Testis (tissue), 3 donors: ENCODE measurements around the gene DHRS2. TPM values are rescaled to one million over a fixed set of nuclear protein-coding genes. Genes with fewer than 3 reads are reported as not detected.

Experiments
- DNase-seq: peaks from one replicate; pipeline ENCODE4 v3.0.0-alpha.2; 2019
- H3K27ac ChIP-seq, 2 donors: fragments of 200-600 bp; sonication (generic); one replicate each; pipeline ENCODE4 v1.5.1; 2019
- H3K27me3 ChIP-seq: fragments of 200-600 bp; sonication (generic); one replicate; pipeline ENCODE4 v1.5.1; 2019
- H3K36me3 ChIP-seq: fragments of 200-600 bp; sonication (generic); one replicate; pipeline ENCODE4 v1.5.1; 2017; ENCODE audit warnings: low read depth; ENCODE audit errors: missing control alignments
- H3K4me1 ChIP-seq: fragments of 200-600 bp; sonication (generic); one replicate; pipeline ENCODE4 v1.5.1; 2019
- H3K4me3 ChIP-seq, 2 donors: fragments of 200-600 bp; sonication (generic); one replicate each; pipeline ENCODE4 v1.5.1; 2017 to 2019
- H3K9me3 ChIP-seq: fragments of 200-600 bp; sonication (generic); one replicate; pipeline ENCODE4 v1.5.1; 2017
- POLR2A ChIP-seq: fragments of 450-650 bp; IDR thresholded peaks from one replicate; pipeline ENCODE4 v1.6.1; 2017; ENCODE audit warnings: antibody characterized with exemption, mild to moderate bottlenecking, moderate library complexity
- WGBS, 2 donors: methylation state at CpG; one replicate each; pipeline ENCODE4 v1.1.5; 2018; 5-methylcytosine and 5-hydroxymethylcytosine counted together
- intact Hi-C: fragments of 100-400 bp; cut with DNase I; formaldehyde crosslinking; loops from one replicate; pipeline ENCODE4 v1.15.1; 2023; ENCODE audit warnings: low total_unique reads
- polyA plus RNA-seq: library from polyadenylated mRNA; stranded (reverse); fragments of 350-450 nt; fragmentation: Illumina TruSeq; extraction: RNeasy Lipid Tissue Mini Kit (QIAGEN cat#74804); gene quantifications from one replicate; pipeline ENCODE4 v1.2.3, GENCODE V29; 2014; ENCODE audit warnings: low read depth, low replicate concordance; ENCODE audit not compliant: insufficient read depth
- total RNA-seq, 2 donors: library from RNA; depleted of rRNA; stranded (reverse); fragments of >200 nt; gene quantifications; one replicate each; pipeline ENCODE4 v1.2.3, GENCODE V29; 2016
- TF ChIP-seq, protein P1 (sequence below), 3 experiments: fragments of 450-650 bp in 2 of 3; fragments of 200-600 bp in 1 of 3; sonication (generic) in 1 of 3; IDR thresholded peaks; one replicate each; pipeline ENCODE4 v1.5.1; 2016 to 2019; ENCODE audit warnings: antibody characterized with exemption in 3 of 3, mild to moderate bottlenecking in 2 of 3, moderate library complexity in 1 of 3

Gene DHRS2
- total and polyA plus RNA-seq, 3 donors from 2014 or later = 3.3 to 6.1 (median 4.1) TPM

DNA sequence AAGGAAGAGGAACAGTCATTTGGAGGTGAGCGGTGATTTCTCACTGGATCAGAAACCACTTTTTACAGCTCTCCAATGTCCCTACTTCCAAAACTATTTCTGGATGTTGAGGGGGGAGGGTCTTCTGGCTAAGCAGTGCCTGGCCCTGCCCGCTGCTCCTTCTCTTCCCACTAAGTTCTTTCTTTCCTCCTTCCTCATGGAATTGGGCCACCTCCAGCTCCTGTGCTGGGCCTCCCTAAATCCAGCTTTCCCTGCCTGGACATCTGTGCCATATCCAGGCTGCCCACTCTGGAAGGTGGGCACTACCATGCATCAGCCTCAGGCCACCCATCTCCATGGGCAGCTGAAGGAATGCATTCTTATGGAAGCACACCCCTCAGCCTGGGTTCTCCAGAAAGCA, 11.5 kb downstream of the DHRS2 start:
- Histone ChIP-seq H3K27ac (no peak overlapping the region), H3K36me3 (no peaks in the 10 kb centered on the region), H3K9me3 (no peaks in the 10 kb centered on the region), H3K4me3 (no peak overlapping the region), H3K27me3 (no peaks in the 10 kb centered on the region), H3K4me1 (no peaks in the 10 kb centered on the region)
- 93 to 94% methylated on average over 1 to 2 of the region's 2 CpGs for WGBS, 2 donors
- intact Hi-C loops = no loop called here
- no peak for DNase-seq
- TF ChIP-seq POLR2A = no peak

DNA sequence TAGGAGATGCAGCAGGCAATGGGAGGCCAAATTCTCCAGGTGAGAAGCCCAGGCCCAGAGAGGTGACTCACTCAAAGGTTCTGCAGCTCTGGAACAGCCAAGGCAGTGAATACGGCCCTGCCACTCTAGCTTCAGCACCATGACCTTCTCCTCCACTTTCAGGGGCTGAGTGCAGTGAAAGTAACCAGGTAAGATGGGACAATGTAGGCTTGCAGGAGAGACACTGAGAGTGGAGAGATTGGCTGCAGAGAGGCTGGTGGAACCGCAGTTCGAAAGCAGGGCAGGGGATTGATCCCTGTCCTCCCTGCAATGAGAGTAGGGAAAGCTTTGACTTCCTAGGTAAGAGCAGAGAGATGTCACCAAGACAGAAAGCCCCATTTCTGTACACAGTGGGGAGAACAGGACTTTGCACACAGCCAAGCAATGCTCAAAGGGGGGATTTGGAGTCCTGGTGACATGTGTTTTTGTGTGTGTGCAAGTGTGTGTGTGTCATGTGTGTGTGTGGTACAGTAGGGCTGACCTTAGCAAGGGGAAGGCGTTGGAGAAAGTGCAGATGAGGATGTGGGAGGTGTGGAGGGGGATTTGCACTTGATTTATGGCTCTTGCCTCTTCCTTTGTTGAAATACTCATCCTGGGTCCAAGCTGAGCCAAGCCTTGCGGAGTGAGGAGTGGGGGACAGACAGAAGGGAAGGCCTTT, 12.7 kb downstream of the DHRS2 start:
- no peak overlapping the region for H3K4me3 ChIP-seq
- WGBS, 2 donors = 89% methylated on average over 5 of the region's 5 CpGs
- intact Hi-C loops = no loop called here
- no peaks in the 10 kb centered on the region for H3K4me1 ChIP-seq
- H3K36me3 ChIP-seq = no peaks in the 10 kb centered on the region
- no peaks in the 10 kb centered on the region for H3K9me3 ChIP-seq
- H3K27ac ChIP-seq = no peak overlapping the region
- TF ChIP-seq, protein P1, sequence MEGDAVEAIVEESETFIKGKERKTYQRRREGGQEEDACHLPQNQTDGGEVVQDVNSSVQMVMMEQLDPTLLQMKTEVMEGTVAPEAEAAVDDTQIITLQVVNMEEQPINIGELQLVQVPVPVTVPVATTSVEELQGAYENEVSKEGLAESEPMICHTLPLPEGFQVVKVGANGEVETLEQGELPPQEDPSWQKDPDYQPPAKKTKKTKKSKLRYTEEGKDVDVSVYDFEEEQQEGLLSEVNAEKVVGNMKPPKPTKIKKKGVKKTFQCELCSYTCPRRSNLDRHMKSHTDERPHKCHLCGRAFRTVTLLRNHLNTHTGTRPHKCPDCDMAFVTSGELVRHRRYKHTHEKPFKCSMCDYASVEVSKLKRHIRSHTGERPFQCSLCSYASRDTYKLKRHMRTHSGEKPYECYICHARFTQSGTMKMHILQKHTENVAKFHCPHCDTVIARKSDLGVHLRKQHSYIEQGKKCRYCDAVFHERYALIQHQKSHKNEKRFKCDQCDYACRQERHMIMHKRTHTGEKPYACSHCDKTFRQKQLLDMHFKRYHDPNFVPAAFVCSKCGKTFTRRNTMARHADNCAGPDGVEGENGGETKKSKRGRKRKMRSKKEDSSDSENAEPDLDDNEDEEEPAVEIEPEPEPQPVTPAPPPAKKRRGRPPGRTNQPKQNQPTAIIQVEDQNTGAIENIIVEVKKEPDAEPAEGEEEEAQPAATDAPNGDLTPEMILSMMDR (IDR thresholded peaks at IDR 0.05) = no peak
- no peak for TF ChIP-seq POLR2A
- no peak for DNase-seq
- H3K27me3 ChIP-seq = no peaks in the 10 kb centered on the region

DNA sequence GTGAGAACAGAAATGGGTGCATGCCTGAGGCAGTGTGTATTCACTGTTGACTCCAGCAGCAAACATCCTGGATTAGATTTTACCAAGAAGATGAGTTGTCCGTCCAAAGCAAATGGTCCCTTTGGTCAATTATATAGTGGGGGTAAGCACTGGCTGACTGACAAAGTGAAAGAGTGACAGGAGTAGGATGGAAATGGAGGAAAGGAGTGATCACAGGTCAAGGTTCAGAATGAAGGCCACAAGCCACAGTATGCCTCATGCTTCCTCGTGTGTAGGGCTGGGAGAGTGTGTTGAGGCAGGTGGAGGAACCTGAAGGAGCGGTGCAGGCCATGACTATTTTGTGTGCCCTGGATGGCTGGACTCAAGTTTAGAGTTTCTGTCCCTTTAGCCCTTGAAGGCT, 14.3 kb downstream of the DHRS2 start:
- intact Hi-C loops = no loop called here
- 90 to 98% methylated on average over 3 of the region's 3 CpGs for WGBS, 2 donors
- Histone ChIP-seq H3K4me3 (no peak overlapping the region), H3K9me3 (no peaks in the 10 kb centered on the region), H3K27me3 (no peaks in the 10 kb centered on the region), H3K36me3 (no peaks in the 10 kb centered on the region), H3K4me1 (no peaks in the 10 kb centered on the region), H3K27ac (no peak overlapping the region)
- no peak for TF ChIP-seq POLR2A
- TF ChIP-seq, protein P1 (IDR thresholded peaks at IDR 0.05) = no peak
- DNase-seq = no peak

DNA sequence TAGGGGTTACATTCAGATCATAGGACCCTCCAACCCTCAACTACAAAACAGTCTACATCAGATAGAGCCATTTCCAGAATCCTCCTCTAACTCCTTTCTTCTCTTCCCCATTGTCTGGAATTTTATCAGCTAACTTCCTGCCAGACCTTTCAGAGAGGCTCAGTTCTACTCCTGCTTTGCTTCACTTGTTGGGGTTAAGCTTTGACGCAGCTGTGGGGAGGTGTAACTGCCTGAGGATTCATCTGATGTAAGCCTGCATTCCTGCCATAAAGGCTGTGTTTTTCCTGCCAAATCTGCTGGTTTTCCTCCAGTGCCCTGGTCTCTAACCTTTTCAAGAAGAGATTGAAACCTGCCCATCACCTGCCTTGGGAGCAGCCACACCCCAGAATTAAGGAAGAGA, 16.9 kb downstream of the DHRS2 start:
- WGBS, 2 donors = 69 to 73% methylated on average over 1 of the region's 1 CpG

DNA sequence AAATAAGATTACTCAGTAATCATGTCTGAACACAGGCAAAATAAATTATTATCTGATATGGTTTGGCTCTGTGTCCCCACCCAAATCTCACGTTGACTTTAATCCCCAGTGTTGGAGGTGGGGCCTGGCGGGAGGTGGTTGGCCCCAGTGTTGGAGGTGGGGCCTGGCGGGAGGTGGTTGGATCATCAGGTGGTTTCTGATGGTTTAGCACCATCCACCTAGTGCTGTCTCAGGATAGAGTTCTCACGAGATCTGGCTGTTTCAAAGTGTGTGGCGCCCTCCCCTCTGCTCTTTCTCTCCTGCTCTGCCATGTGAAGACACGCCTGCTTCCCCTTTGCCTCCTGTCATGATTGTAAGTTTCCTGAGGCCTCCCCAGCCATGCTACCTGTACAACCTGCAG, 18.1 kb downstream of the DHRS2 start:
- no peaks in the 10 kb centered on the region for H3K27me3 ChIP-seq
- DNase-seq = no peak
- H3K4me3 ChIP-seq = no peak overlapping the region
- intact Hi-C loops = no loop called here
- TF ChIP-seq, protein P1 (IDR thresholded peaks at IDR 0.05) = no peak
- no peak for TF ChIP-seq POLR2A
- no peak overlapping the region for H3K27ac ChIP-seq
- no peaks in the 10 kb centered on the region for H3K36me3 ChIP-seq
- H3K4me1 ChIP-seq = no peaks in the 10 kb centered on the region
- WGBS, 2 donors = 95 to 97% methylated on average over 6 of the region's 6 CpGs
- no peaks in the 10 kb centered on the region for H3K9me3 ChIP-seq

More for the DNA sequence above, 16.9 kb downstream of the DHRS2 start:
- TF ChIP-seq POLR2A = no peak
- TF ChIP-seq, protein P1 (IDR thresholded peaks at IDR 0.05) = no peak
- Histone ChIP-seq H3K4me1 (no peaks in the 10 kb centered on the region), H3K4me3 (no peak overlapping the region), H3K9me3 (no peaks in the 10 kb centered on the region), H3K27ac (no peak overlapping the region), H3K36me3 (no peaks in the 10 kb centered on the region), H3K27me3 (no peaks in the 10 kb centered on the region)
- no peak for DNase-seq
- intact Hi-C loops = no loop called here
